GM18867 (cell line): ENCODE data around the gene BSG.
"Not testable (repeated sequence)": the region's sequence is repeated elsewhere in the genome, so short reads cannot be mapped to it uniquely, and the experiment has no call there.

Experiments used
- ATAC-seq: cut with Tn5 transposase; IDR thresholded peaks from one replicate; pipeline ENCODE4 v1.9.1; 2021; ENCODE audit warnings: mild to moderate bottlenecking, moderate library complexity; ENCODE audit not compliant: unreplicated experiment

BSG gene

DNA sequence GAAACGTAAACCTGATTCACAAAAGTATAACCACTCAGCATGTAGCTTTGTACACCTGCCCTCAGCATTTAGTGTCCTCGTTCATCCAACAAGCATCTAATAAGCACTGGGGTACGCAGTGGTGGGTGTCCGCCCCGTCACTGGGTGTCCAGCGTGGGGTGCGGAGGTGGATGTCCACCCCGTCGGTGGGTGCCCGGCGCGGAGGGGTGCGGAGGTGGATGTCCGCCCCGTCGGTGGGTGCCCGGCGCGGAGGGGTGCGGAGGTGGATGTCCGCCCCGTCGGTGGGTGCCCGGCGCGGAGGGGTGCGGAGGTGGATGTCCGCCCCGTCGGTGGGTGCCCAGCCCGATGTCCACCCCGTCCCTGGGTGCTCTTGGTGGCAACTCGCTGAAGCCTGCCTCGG, 12.8 kb downstream of the BSG start:
- ATAC-seq = not testable (repeated sequence)

GRCh38 chr19:585551-586110, 13.2 kb downstream of the BSG start:
- ATAC-seq = no peak

DNA sequence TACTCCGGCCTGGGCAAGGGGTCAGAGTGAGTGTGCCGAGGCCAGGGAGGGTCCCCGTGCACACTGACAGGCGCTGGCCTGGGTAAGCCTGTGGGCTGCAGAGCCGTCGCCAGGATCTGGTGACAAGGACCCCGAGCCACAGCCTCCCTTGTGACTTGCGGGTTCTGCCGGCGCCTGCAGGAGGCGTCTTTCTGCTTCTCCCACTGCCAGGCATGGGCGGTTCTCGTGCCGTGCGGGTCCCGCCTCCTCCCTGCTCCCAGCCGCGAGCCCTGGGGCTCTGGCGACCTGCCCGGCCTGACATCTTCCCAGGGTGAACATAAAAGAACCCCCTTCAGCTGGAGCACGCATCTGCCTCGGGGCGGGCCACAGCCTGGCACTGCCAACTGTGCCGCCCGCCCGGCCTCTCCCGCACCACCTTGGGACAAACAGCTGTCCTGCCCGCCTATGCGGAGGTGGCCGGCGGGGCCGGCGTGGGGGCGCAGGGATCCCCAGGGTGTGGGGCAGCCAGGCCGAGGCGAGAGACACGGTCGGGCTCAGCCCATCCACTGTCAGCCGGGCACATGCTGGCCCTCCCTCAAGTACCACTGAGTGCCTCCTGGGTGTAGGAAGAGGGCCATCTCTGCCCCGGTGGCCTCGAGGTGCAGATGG, 15.8 kb downstream of the BSG start:
- ATAC-seq = no peak

DNA sequence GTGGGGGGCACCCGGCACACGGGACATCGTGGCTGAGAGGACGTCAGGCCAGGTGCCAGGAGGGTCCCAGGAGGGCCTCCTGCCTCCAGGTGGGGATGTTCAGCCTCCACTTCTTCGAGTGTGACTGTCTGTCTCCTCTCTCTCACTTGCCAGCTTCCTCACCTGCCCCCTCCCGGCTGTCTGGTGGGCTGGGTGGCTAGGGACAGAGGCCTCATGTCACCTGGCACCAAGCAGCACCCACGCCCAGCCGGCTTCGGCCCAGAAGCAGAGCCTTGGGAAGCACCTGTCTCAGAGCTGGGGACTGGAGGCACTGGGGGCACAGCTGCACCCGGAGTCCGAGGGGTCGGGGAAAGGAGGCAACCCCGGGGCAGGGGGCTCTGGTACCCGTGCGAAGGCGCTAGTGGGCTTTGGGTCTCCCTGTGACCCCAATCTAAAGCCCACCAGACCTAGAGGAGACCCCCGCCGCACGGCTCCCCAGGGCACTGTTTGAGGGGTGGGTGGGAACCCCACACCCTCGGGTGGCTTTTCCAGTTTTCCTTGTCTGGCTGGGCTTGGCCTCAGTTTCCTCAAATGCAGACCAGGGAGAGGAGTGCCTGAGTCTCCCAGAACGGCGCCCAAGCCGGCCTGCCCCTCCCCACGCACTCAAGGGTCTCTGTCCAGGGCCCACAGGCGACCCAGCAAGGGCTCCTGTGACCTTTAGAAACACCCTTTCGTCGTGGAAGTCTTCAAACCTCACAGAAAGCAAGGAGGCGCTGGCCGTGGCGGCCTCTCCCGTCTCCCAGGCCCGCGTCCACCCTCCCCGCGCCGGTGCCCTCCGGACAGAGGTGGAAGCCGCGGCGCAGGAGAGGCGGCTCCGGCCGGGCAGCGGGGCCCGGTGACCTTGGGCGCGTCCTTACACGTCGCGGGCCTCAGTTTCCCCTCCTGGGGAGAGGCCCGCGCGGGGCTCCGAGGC, 16.6 kb downstream of the BSG start:
- no peak for ATAC-seq

DNA sequence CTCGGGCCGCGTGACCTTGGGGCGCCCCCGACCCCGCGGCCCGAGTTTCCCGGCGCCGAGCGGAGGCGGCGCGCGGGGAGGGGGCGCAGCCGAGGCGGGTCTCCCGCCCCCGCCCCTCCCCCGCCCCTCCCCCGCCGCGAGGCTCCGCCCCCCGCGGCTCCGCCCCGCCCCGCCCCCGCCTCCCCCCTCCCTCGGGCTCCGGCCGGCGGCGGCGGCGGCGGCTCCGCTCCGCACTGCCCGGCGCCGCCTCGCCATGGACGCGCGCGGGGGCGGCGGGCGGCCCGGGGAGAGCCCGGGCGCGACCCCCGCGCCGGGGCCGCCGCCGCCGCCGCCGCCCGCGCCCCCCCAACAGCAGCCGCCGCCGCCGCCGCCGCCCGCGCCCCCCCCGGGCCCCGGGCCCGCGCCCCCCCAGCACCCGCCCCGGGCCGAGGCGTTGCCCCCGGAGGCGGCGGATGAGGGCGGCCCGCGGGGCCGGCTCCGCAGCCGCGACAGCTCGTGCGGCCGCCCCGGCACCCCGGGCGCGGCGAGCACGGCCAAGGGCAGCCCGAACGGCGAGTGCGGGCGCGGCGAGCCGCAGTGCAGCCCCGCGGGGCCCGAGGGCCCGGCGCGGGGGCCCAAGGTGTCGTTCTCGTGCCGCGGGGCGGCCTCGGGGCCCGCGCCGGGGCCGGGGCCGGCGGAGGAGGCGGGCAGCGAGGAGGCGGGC, 17.4 kb downstream of the BSG start, which contains the start of gene HCN2:
Gene HCN2 (plus strand): TSS at position 189 of the 703 bp plus-strand sequence. CDS start 65 bp downstream, at position 254.
- no peak for ATAC-seq

DNA sequence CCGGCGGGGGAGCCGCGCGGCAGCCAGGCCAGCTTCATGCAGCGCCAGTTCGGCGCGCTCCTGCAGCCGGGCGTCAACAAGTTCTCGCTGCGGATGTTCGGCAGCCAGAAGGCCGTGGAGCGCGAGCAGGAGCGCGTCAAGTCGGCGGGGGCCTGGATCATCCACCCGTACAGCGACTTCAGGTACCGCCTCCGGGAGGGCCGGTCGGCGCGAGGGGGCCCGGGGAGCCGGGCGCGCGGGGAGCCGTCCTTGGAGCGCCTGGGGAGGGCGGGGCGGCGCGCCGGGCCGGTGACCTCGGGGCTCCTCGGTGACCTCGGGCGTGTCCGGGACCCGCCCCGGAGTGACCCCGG, 18.0 kb downstream of the BSG start:
- no peak for ATAC-seq

DNA sequence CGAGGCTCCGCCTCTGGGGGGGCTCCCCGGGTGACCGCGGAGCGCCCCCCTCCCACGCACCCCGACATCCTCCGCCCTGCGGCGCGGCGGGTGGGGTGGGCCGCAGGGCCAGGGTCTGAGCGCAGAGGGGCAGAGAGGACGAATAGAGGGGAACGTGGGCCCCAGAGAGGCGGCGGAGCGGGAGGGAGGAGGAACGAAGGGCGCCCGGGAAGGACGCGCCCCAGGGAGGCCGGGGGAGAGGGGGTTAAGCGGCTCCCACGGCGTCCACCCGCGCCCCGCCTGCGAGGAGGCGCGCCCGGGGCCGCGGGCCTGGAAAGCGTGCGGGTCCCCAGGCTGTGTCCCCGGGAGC, 18.3 kb downstream of the BSG start:
- no peak for ATAC-seq

DNA sequence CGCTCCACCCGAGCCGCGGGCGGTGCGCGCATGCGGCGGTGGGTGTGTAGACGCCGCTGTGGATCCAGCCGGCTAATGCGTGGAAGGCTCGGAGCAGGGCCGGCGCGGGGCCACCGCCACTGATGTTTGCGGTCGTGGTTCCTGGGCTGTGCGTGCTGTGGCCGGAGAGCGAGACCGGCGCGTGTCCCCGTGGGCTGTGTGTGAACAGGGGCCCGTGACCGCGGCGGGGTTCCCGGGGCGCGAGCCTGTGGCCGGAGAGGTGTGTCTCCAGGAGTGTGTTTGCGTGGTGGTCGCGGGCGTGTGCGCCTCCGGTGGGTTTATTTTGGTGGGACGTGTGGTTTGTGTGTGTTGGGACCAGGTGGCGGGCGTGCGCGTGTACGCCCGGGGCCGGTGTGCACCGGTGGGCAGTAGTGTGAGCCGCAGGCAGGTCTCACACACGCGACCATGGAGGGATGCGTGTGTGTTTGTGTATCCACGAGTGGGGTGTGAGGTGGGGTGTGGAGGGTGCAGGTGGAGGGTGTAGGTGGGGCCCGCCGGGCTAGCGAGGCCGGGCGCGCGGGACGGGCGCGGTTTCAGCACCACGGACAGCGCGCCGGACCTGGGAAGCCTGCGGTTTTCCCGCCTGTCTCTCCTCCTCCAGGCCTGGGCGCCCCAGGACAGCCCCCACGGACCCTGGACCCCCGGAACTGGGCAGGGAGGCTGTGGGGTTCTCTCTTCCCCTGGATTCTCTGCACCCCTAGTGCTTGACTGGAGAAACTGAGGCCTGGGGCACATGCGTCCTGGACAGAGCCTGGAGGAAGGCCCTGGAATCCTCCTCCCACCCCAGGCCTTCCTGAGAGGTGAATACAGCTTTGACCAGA, 18.9 kb downstream of the BSG start:
- no peak for ATAC-seq

DNA sequence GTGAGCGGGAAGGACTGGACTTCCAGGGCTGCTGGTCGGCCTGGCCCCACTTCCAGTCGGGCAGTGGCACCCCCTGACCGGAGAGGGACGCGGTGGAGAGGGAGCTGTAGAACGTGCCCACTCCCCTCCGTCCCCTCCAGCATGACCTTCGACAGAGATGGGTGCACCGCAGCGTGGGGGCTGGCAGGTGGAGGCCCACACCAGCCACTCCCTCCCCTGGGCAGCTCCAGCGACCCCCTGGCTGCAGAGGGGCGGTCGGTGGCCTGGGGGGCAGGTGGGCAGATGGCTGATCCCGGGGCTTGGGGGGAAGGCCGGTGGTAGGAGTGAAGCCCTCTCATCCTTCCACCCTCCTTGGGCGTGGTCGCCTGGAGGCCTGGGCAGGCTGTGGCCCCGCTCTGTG, 19.7 kb downstream of the BSG start:
- no peak for ATAC-seq

DNA sequence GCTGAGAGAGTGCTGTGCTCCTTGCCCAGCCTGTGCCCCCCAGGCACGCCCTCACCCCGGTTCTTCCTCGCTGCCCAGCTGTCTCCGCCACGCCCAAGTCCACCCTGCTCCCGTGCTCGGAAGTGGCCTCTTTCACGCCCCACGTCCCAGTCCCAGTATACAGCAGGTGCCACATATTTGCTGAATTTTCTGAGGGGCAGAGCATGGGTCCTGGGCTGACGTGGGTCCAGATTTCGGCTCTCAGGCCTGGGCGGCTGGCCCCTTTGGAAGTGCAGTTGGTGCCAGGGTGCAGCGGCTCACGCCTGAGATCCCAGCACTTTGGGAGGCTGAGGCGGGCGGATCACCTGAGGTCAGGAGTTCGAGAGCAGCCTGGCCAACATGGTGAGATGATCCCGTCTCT, 20.7 kb downstream of the BSG start:
- ATAC-seq = no peak

DNA sequence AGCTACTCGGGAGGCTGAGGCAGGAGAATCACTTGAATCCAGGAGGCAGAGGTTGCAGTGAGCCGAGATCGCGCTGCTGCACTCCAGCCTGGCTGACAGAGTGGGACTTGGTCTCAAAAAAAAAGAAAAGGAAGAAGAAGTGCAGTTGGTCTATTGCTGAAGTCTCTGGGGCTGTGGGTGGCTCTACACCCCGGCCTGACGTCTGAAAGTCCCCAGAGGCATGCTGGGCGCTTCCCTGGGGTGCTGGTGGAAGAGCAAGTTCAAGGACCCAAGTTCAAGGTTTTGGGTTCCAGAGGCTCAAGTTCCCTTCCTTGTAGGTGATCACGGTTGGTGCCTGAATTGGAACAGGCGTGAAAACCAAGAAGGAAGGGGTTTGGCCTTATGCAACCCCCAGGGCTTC, 21.1 kb downstream of the BSG start:
- no peak for ATAC-seq

GRCh38 chr19:594265-594870, 22.0 kb downstream of the BSG start:
- no peak for ATAC-seq

DNA sequence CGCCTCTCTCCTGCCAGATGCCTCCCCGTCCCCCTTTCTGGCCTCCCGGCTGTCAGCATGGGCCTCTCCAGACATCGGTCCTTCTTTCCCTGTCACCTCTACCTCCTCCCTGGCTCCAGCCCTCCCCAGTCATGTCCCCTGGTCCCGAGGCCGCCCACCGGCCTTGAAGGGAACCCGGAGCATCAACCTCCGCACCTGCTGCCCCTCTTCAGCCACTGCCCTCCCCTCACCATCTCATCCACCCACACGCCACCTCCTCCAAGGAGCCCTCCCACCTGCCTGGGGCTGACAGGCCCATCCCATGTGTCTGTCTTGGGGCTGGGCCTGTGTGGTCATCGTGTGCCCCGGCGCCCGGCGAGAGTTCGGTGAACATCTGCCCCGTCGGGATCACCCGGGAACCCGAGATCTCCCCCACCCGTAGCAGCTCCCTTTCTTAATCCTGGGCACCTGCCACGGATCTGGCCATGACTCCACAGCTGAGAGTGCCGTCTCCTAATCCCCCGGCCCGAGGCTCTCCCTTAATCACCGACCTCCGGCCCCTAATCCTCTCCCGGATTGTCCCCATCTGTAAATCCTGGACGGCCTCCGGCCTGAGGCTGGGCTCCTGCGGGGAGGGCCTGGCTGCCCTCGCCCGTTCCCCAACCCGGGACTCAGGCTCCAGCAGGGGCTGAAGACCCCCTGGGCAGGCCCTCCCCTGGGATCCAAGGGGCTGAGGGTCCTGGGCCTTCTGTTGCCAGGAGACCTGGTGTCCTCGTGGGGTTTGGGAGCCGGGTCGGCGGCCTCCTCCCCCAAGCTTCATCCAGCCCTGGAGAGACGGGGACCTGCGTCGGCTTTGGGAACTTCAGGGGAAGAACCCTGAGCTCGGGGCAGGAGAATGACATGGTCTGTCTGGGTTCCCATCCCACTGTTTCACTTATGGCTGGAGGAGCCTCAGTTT, 23.2 kb downstream of the BSG start:
- ATAC-seq = no peak

DNA sequence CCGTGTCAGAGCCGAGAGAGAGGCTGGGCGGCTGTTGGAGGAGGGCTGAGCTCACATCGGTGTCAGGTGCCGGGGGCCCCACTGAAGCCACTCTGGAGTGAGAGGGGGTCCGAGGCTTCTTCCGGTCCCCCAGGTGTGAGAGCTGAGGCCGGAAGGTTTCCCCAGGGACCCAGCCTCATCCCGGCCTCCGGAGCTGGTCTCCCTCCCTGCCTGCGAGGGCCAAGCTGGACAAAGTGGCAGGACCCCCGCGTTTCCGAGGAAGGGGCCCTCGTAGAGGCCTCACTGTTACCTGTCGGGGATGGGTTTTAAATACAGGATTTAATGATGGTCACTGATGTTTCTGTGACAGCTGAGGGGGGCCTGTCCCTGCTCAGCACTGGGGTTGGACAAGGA, 23.9 kb downstream of the BSG start:
- no peak for ATAC-seq

- ATAC-seq = no peak
Observed at GRCh38 chr19:597406-598315, 25.3 kb downstream of the BSG start.

DNA sequence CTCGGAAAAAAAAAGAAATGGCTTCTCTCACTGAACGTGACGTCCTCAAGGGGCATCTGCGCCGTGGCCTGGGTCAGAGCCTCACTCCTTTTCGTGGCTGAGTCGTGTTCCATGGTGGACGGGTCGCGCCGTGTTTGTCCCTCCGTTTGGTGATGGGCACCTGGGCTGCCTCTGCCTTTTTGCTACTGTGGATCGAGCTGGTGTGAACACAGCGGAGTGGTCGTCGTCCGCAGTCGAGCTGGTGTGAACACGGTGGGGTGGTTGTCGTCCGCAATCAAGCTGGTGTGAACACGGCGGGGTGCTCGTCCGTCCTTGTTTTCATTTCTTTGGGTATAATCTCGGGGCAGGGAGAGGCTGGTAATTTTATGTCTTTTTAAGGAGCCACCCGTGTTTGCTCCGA, 28.9 kb downstream of the BSG start:
- no peak for ATAC-seq

DNA sequence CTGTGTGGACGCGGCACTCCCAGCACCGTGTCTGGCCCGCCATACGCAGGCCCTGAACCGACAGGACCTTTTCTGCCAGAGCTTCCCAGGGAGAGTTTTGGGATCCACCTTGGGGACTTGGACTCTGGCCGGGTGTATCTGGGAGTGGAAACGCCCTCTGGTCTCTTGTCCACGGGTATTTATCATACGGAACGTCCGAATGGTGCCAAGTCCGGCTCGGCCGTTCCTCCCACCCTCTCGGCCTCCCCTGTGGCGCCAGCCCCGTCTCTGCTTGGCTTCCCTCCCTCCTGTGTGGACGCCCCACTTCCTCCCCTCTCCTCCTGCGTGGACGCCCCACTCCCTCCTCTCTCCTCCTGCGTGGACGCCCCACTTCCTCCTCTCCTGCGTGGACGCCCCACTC, 29.4 kb downstream of the BSG start:
- ATAC-seq = no peak
